Transverse colon (tissue), 4 donors: ENCODE results near the gene CASTOR1. TPM values are rescaled to one million over a fixed set of nuclear protein-coding genes. Genes with fewer than 3 reads are reported as not detected.

ENCODE experiments used
- DNase-seq: peaks from one replicate; pipeline ENCODE4 v3.0.0-alpha.2; 2019
- H3K27ac ChIP-seq, 4 donors: fragments of 200-600 bp; sonication (generic); 2 replicates each; pipeline ENCODE4 v1.5.1; 2016 to 2018; ENCODE audit warnings: inconsistent platforms in 4 of 4
- H3K27me3 ChIP-seq: fragments of 200-600 bp; sonication (generic); 2 replicates; pipeline ENCODE4 v1.5.1; 2017; ENCODE audit warnings: inconsistent platforms
- H3K36me3 ChIP-seq, 4 donors: fragments of 200-600 bp; sonication (generic); 2 replicates each; pipeline ENCODE4 v1.5.1; 2017 to 2019; ENCODE audit warnings: inconsistent platforms in 4 of 4
- H3K4me1 ChIP-seq, 4 donors: fragments of 200-600 bp; sonication (generic); 2 replicates each; pipeline ENCODE4 v1.5.1; 2017 to 2020; ENCODE audit warnings: inconsistent platforms in 4 of 4
- H3K4me3 ChIP-seq, 4 donors: fragments of 200-600 bp; sonication (generic); 1 replicate in 1 of 4; 2 replicates in 3 of 4; pipeline versions ENCODE4 v1.5.1 to v1.6.1; 2017 to 2019; ENCODE audit warnings: inconsistent platforms in 4 of 4
- H3K9me3 ChIP-seq, 2 donors: fragments of 200-600 bp; sonication (generic); 2 replicates each; pipeline ENCODE4 v1.5.1; 2017 to 2019; ENCODE audit warnings: inconsistent platforms in 2 of 2
- CTCF ChIP-seq, 5 experiments: fragments of 200-600 bp in 3 of 5; fragments of 450-650 bp in 2 of 5; sonication (generic) in 3 of 5; IDR thresholded peaks; 1 replicate in 2 of 5; 2 replicates in 3 of 5; pipeline ENCODE4 v1.5.1; 2016 to 2017; ENCODE audit warnings: antibody characterized with exemption in 5 of 5, inconsistent platforms in 3 of 5, mild to moderate bottlenecking in 2 of 5, moderate library complexity in 1 of 5
- EP300 ChIP-seq: sonication (generic); formaldehyde crosslinking; IDR thresholded peaks from one replicate; pipeline ENCODE4 v1.6.1; 2017; ENCODE audit warnings: antibody characterized with exemption, low read depth
- POLR2A ChIP-seq: fragments of 450-650 bp; IDR thresholded peaks from one replicate; pipeline ENCODE4 v1.6.1; 2016; ENCODE audit warnings: antibody characterized with exemption, mild to moderate bottlenecking, moderate library complexity
- POLR2AphosphoS5 ChIP-seq, 3 donors: sonication (generic); formaldehyde crosslinking; IDR thresholded peaks; one replicate each; pipeline ENCODE4 v1.6.1; 2016; ENCODE audit warnings: antibody characterized with exemption in 3 of 3
- WGBS, 2 donors: methylation state at CpG; one replicate each; pipeline ENCODE4 v1.1.5; 2018; ENCODE audit warnings: low coverage in 1 of 2; 5-methylcytosine and 5-hydroxymethylcytosine counted together
- in situ Hi-C, 4 donors: fragments of 200-750 bp; cut with MboI; loops; one replicate each; pipeline versions ENCODE4 v1.15.0 to v1.15.1; 2017; ENCODE audit warnings: low sequenced_read_pairs in 3 of 4, low pct_ligation_motif_present in 1 of 4, low pct_unique_long_range_greater_than_20kb in 1 of 4
- intact Hi-C: fragments of 100-400 bp; cut with DNase I; formaldehyde crosslinking; loops from one replicate; pipeline ENCODE4 v1.15.1; 2023; ENCODE audit warnings: low total_unique reads
- total RNA-seq, 4 donors: library from RNA; depleted of rRNA; stranded (reverse); fragments of >200 nt; gene quantifications; one replicate each; pipeline ENCODE4 v1.1.0, GENCODE V29; 2016

CASTOR1 gene
- total RNA-seq, 4 donors from 2014 or later: 5.6 to 6.8 TPM; not detected in 2

DNA sequence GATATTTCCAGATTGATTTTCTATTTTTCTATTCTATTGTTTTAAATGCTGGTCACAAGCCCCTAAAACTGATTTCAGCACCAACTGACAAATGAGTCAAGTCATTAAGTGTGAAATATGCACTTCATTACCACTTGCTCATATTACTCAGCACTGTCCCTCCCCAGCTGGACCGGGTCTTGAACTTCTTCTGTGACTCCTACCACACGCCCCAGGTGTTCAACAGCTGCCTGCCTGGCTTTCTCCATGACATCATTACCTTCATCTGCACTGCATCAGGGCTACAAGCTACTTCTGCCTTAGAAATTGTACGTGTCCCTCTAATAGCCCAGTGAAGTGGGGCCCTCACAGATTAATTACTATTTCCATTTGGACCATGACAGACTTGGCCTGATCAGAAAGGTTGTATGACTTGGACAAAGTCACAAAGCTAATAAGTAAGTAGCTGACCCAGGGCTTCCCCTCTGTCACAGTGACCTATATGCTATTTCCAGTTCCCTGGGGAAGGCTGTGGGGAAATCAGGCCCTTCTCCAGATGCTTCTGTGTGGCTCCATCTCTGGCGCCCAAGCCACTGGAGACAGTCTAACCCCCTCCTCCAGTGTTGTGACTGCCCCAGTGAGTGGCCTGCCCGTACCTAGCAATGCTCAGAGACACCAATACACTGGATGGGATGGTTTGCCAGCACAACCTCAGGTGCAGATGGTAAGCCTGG lies 19.4 kb upstream of the CASTOR1 start:
- H3K4me3 ChIP-seq: no peak overlapping the region
- H3K27ac ChIP-seq: peak overlapping the region; percentile 86 to 90 (median 88)
- in situ Hi-C loops: no loop called here
- no peaks in the 10 kb centered on the region for H3K27me3 ChIP-seq
- TF ChIP-seq CTCF (IDR thresholded peaks at IDR 0.05): no peak
- TF ChIP-seq POLR2AphosphoS5 (IDR thresholded peaks at IDR 0.05): peak in 1 of 3 donors; percentile 20
- no peak for TF ChIP-seq POLR2A
- no peaks in the 10 kb centered on the region for H3K9me3 ChIP-seq
- 60 to 63% methylated on average over 2 to 5 of the region's 5 CpGs for WGBS, 2 donors
- H3K4me1 ChIP-seq: peaks cover 85 to 97% (median 92%) of the 10 kb centered on the region in 4 donors
- H3K36me3 ChIP-seq: no peaks in the 10 kb centered on the region
- intact Hi-C loops: no loop called here
- peak; percentile 63 for DNase-seq

GRCh38 chr22:30308093-30308492 lies 18.8 kb upstream of the CASTOR1 start:
- in situ Hi-C loops: no loop called here
- TF ChIP-seq EP300: no peak
- no peak for TF ChIP-seq CTCF (IDR thresholded peaks at IDR 0.05)
- no peak for TF ChIP-seq POLR2AphosphoS5 (IDR thresholded peaks at IDR 0.05)
- TF ChIP-seq POLR2A: no peak
- no peak for DNase-seq
- intact Hi-C loops: no loop called here
- H3K27ac ChIP-seq: peak overlapping the region; percentile 84 to 90 (median 88)
- H3K27me3 ChIP-seq: no peaks in the 10 kb centered on the region
- no peak overlapping the region for H3K4me3 ChIP-seq
- H3K4me1 ChIP-seq: peaks cover 89 to 100% (median 96%) of the 10 kb centered on the region in 4 donors
- no peaks in the 10 kb centered on the region for H3K36me3 ChIP-seq
- no peaks in the 10 kb centered on the region for H3K9me3 ChIP-seq
- WGBS, 2 donors: 70 to 83% methylated on average over 2 of the region's 2 CpGs

DNA sequence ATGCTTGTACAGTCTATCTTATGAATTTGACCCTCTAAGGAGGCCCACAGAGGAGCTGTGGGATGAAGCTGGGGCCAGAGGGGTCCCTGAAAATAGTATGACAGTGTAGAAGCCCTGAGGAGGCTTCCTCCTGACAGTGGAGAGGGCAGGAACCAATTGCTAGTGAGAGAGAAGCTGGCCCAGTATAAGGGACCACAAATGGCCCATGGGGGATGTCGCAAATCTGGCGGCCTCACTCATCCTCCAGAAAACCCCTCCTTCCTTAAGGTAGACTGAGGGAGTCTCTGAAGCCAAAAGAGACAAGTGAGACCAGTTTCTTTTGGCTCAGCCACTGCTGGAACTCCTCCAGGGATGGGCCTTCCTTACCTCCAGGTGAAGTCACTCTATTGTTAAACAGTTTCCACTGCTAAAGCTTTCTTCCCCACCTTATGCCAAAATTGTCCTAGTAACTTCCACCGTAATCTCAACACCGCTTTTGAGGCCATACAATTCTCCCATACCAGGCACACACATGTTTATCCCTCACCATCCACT lies 17.8 kb upstream of the CASTOR1 start:
- DNase-seq: no peak
- TF ChIP-seq POLR2A: no peak
- TF ChIP-seq POLR2AphosphoS5 (IDR thresholded peaks at IDR 0.05): no peak
- TF ChIP-seq CTCF (IDR thresholded peaks at IDR 0.05): no peak
- no peak for TF ChIP-seq EP300
- intact Hi-C loops (no loop called here), in situ Hi-C loops (no loop called here)
- Histone ChIP-seq H3K27ac (peak overlapping the region; percentile 84 to 90 (median 88)), H3K4me3 (no peak overlapping the region), H3K27me3 (no peaks in the 10 kb centered on the region), H3K4me1 (peaks cover 89 to 100% (median 97%) of the 10 kb centered on the region in 4 donors), H3K9me3 (no peaks in the 10 kb centered on the region), H3K36me3 (no peaks in the 10 kb centered on the region)
- 75 to 78% methylated on average over 2 to 4 of the region's 4 CpGs for WGBS, 2 donors

DNA sequence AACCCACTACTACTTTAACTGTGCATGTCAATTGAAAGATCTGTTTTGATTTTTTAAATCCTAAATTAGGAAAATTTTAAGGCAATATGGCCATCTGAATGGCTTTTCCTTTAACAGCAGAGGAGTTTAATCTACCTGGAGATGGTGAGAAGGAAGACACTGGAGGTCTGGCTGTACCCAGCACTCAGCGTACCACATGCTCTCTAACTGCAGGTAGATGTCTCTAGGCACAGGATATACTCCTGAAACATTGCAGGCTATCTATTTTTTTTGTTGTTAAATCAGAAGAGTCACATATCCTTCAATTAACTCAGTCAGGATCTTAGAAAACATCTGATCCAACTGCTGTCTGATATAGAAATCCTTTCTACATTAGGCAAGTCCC lies 17.3 kb upstream of the CASTOR1 start:
- TF ChIP-seq CTCF (IDR thresholded peaks at IDR 0.05) (no peak), POLR2A (no peak), POLR2AphosphoS5 (IDR thresholded peaks at IDR 0.05) (no peak), EP300 (no peak)
- 80 to 89% methylated on average over 1 of the region's 1 CpG for WGBS, 2 donors
- Histone ChIP-seq H3K4me1 (peaks cover 89 to 100% (median 97%) of the 10 kb centered on the region in 4 donors), H3K36me3 (no peaks in the 10 kb centered on the region), H3K9me3 (no peaks in the 10 kb centered on the region), H3K27ac (peak overlapping the region; percentile 84 to 90 (median 88)), H3K4me3 (no peak overlapping the region), H3K27me3 (no peaks in the 10 kb centered on the region)
- in situ Hi-C loops (no loop called here), intact Hi-C loops (no loop called here)
- DNase-seq: no peak
